GM23338 (cell line): ENCODE data around the gene CORT. TPM values are rescaled to one million over a fixed set of nuclear protein-coding genes. Genes with fewer than 3 reads are reported as not detected.

Experiments
- ATAC-seq: fragments of 200-7000 bp; cut with Tn5 transposase; 3 replicates; pipeline ENCODE4 v1.9.1; 2020
- DNase-seq: peaks from one replicate; pipeline ENCODE4 v3.0.0-alpha.2; 2015; ENCODE audit warnings: low spot score
- H2AFZ ChIP-seq: fragments of 200-600 bp; sonication (generic); 2 replicates; pipeline ENCODE4 v1.8.0; 2016; ENCODE audit warnings: antibody characterized with exemption, mild to moderate bottlenecking, moderate library complexity
- H3F3A ChIP-seq: fragments of 200-600 bp; sonication (generic); replicated peaks from 2 replicates; pipeline ENCODE4 v1.8.0; 2017; ENCODE audit warnings: antibody characterized with exemption, mixed run types, low read depth
- H3K27ac ChIP-seq: fragments of 200-600 bp; sonication (generic); 2 replicates; pipeline ENCODE4 v1.6.1; 2016; ENCODE audit warnings: low read depth
- H3K27me3 ChIP-seq: fragments of 200-600 bp; sonication (generic); 2 replicates; pipeline ENCODE4 v1.8.0; 2016; ENCODE audit warnings: mild to moderate bottlenecking, mixed run types, moderate library complexity; ENCODE audit not compliant: insufficient read depth
- H3K36me3 ChIP-seq: fragments of 200-600 bp; sonication (generic); 2 replicates; pipeline ENCODE4 v1.8.0; 2016; ENCODE audit warnings: mild to moderate bottlenecking; ENCODE audit not compliant: insufficient read depth
- H3K4me1 ChIP-seq: fragments of 200-600 bp; sonication (generic); 2 replicates; pipeline ENCODE4 v1.8.0; 2016; ENCODE audit warnings: mild to moderate bottlenecking, moderate library complexity; ENCODE audit not compliant: insufficient read depth
- H3K4me2 ChIP-seq: fragments of 200-600 bp; sonication (generic); 2 replicates; pipeline ENCODE4 v1.7.1; 2017; ENCODE audit warnings: mixed run types
- H3K4me3 ChIP-seq: fragments of 200-600 bp; sonication (generic); 2 replicates; pipeline ENCODE4 v1.6.1; 2016; ENCODE audit warnings: mixed run types
- H3K79me2 ChIP-seq: fragments of 200-600 bp; sonication (generic); replicated peaks from 2 replicates; pipeline ENCODE4 v1.8.0; 2017; ENCODE audit warnings: mild to moderate bottlenecking; ENCODE audit not compliant: insufficient read depth
- H3K9me2 ChIP-seq: fragments of 200-600 bp; sonication (generic); 2 replicates; pipeline ENCODE4 v1.8.0; 2017; ENCODE audit not compliant: insufficient read depth
- H4K20me1 ChIP-seq: fragments of 200-600 bp; sonication (generic); replicated peaks from 2 replicates; pipeline ENCODE4 v1.8.0; 2017; ENCODE audit warnings: mild to moderate bottlenecking; ENCODE audit not compliant: insufficient read depth
- H3K27ac Mint-ChIP-seq: 2 replicates; pipeline ENCODE4 v1.8.0; 2020; ENCODE audit warnings: inconsistent platforms, mild to moderate bottlenecking, moderate library complexity, mixed read lengths
- H3K27me3 Mint-ChIP-seq: 3 replicates; pipeline ENCODE4 v1.8.0; 2022; ENCODE audit warnings: low read depth, mild to moderate bottlenecking, moderate library complexity, mixed read lengths, inconsistent platforms; ENCODE audit not compliant: insufficient read depth, poor library complexity
- H3K36me3 Mint-ChIP-seq: 3 replicates; pipeline ENCODE4 v1.8.0; 2021; ENCODE audit warnings: low read depth, mild to moderate bottlenecking, inconsistent platforms, moderate library complexity, mixed read lengths
- H3K4me1 Mint-ChIP-seq: 3 replicates; pipeline ENCODE4 v1.8.0; 2020; ENCODE audit warnings: mild to moderate bottlenecking, inconsistent platforms, mixed read lengths
- H3K4me3 Mint-ChIP-seq: 3 replicates; pipeline ENCODE4 v1.8.0; 2021; ENCODE audit warnings: moderate library complexity, mild to moderate bottlenecking, inconsistent platforms, mixed read lengths
- H3K9me3 Mint-ChIP-seq: 3 replicates; pipeline ENCODE4 v1.8.0; 2020; ENCODE audit warnings: moderate library complexity, mild to moderate bottlenecking, inconsistent platforms, mixed read lengths
- CREB1 ChIP-seq: fragments of 250-450 bp; sonication (Bioruptor Pico); IDR thresholded peaks from 2 replicates; pipeline ENCODE4 v1.5.0; 2020; ENCODE audit warnings: low read depth, mild to moderate bottlenecking, moderate library complexity
- EZH2 ChIP-seq: fragments of 200-600 bp; sonication (generic); IDR thresholded peaks from one replicate; pipeline ENCODE4 v1.8.0; 2017; ENCODE audit warnings: antibody characterized with exemption, mild to moderate bottlenecking, low read depth; ENCODE audit not compliant: unreplicated experiment
- EZH2phosphoT487 ChIP-seq: fragments of 200-600 bp; sonication (generic); IDR thresholded peaks from one replicate; pipeline ENCODE4 v1.8.1; 2018; ENCODE audit warnings: antibody characterized with exemption; ENCODE audit not compliant: unreplicated experiment
- JUNB ChIP-seq: IDR thresholded peaks from one replicate; pipeline ENCODE4 v1.6.1; 2016; ENCODE audit warnings: antibody characterized with exemption; ENCODE audit not compliant: unreplicated experiment
- NANOG ChIP-seq: IDR thresholded peaks from 2 replicates; pipeline ENCODE4 v1.6.1; 2016; ENCODE audit warnings: antibody characterized with exemption, borderline replicate concordance
- POLR2AphosphoS5 ChIP-seq: IDR thresholded peaks from 2 replicates; pipeline ENCODE4 v1.6.1; 2016; ENCODE audit warnings: antibody characterized with exemption, low read depth
- STAT1 ChIP-seq: IDR thresholded peaks from one replicate; pipeline ENCODE4 v1.6.1; 2016; ENCODE audit warnings: antibody characterized with exemption; ENCODE audit not compliant: unreplicated experiment
- ZNF114 ChIP-seq: fragments of 250-450 bp; sonication (Bioruptor Pico); IDR thresholded peaks from 2 replicates; pipeline ENCODE4 v1.5.0; 2020; ENCODE audit warnings: mild to moderate bottlenecking, moderate library complexity
- ZNF331 ChIP-seq: fragments of 250-450 bp; sonication (Bioruptor Pico); IDR thresholded peaks from 2 replicates; pipeline ENCODE4 v1.5.0; 2020; ENCODE audit warnings: low read depth, mild to moderate bottlenecking, moderate library complexity
- polyA plus RNA-seq: library from polyadenylated mRNA; unstranded; fragments of >200 nt; fragmentation: Nextera tagmentation; extraction: Ambion mirVana; gene quantifications from 2 replicates; pipeline ENCODE4 v1.2.1, GENCODE V29; 2016
- total RNA-seq: library from RNA; depleted of rRNA; stranded (reverse); fragments of >200 nt; shearing (Covaris generic); gene quantifications from 2 replicates; pipeline ENCODE4 v1.2.3, GENCODE V29; 2014
- TF ChIP-seq, protein P1 (sequence below): fragments of 250-450 bp; sonication (Bioruptor Pico); IDR thresholded peaks from 2 replicates; pipeline ENCODE4 v1.5.0; 2020; ENCODE audit warnings: mild to moderate bottlenecking, moderate library complexity
- TF ChIP-seq, protein P2 (sequence below), 2 experiments: fragments of 200-600 bp in 1 of 2; sonication (generic) in 1 of 2; conservative IDR thresholded peaks; 2 replicates each; pipeline versions ENCODE4 v1.5.1 to v1.6.1; 2016 to 2017; ENCODE audit warnings: antibody characterized with exemption in 2 of 2, low read depth in 2 of 2, mild to moderate bottlenecking in 2 of 2, moderate library complexity in 1 of 2
- TF ChIP-seq, protein P3 (sequence below): IDR thresholded peaks from one replicate; pipeline ENCODE4 v1.6.1; 2018; ENCODE audit warnings: antibody characterized with exemption; ENCODE audit not compliant: unreplicated experiment
- TF ChIP-seq, protein P4 (sequence below): IDR thresholded peaks from 2 replicates; pipeline ENCODE4 v1.6.1; 2016; ENCODE audit warnings: antibody characterized with exemption

CORT gene
- total and polyA plus RNA-seq, 2 experiments from 2014 or later = 1.4 TPM; not detected in 1

DNA sequence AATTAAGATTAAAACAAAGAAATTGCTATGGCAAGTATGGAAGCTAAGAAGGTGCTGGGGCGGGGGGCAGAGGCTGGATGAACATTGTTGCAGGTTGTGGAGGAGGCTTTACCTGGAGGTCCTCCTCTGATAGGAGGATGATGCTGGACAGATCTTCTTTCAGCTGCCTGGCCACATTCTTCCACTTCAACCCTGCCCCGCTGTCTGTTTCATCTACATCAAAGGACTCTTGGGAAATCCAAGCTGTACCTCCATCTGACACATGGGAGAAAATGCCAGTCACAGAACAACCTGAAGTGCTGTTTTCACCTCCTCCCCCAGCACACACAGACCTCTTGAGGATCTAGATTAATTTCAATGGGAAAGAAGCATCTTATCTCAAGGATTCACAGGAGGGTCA lies 17.2 kb downstream of the CORT start:
- Histone ChIP-seq H3K4me3 (no peak overlapping the region), H2AFZ (no peak overlapping the region), H3K79me2 (peaks cover 38% of the 10 kb centered on the region), H3K27me3 (no peaks in the 10 kb centered on the region), H4K20me1 (peaks cover 30% of the 10 kb centered on the region), H3K4me2 (no peak overlapping the region), H3K36me3 (peaks cover 57% of the 10 kb centered on the region), H3K27ac (no peak overlapping the region), H3K9me2 (no peaks in the 10 kb centered on the region), H3F3A (peaks cover 24% of the 10 kb centered on the region; the same call in 1 of the 2 replicates), H3K4me1 (peaks cover 6% of the 10 kb centered on the region; the same call in 1 of the 2 replicates)
- H3K9me3 Mint-ChIP-seq = no peaks in the 10 kb centered on the region
- peaks cover 3% of the 10 kb centered on the region; the same call in 2 of the 3 replicates for H3K4me1 Mint-ChIP-seq
- no peak overlapping the region for H3K27ac Mint-ChIP-seq
- TF ChIP-seq, protein P1, sequence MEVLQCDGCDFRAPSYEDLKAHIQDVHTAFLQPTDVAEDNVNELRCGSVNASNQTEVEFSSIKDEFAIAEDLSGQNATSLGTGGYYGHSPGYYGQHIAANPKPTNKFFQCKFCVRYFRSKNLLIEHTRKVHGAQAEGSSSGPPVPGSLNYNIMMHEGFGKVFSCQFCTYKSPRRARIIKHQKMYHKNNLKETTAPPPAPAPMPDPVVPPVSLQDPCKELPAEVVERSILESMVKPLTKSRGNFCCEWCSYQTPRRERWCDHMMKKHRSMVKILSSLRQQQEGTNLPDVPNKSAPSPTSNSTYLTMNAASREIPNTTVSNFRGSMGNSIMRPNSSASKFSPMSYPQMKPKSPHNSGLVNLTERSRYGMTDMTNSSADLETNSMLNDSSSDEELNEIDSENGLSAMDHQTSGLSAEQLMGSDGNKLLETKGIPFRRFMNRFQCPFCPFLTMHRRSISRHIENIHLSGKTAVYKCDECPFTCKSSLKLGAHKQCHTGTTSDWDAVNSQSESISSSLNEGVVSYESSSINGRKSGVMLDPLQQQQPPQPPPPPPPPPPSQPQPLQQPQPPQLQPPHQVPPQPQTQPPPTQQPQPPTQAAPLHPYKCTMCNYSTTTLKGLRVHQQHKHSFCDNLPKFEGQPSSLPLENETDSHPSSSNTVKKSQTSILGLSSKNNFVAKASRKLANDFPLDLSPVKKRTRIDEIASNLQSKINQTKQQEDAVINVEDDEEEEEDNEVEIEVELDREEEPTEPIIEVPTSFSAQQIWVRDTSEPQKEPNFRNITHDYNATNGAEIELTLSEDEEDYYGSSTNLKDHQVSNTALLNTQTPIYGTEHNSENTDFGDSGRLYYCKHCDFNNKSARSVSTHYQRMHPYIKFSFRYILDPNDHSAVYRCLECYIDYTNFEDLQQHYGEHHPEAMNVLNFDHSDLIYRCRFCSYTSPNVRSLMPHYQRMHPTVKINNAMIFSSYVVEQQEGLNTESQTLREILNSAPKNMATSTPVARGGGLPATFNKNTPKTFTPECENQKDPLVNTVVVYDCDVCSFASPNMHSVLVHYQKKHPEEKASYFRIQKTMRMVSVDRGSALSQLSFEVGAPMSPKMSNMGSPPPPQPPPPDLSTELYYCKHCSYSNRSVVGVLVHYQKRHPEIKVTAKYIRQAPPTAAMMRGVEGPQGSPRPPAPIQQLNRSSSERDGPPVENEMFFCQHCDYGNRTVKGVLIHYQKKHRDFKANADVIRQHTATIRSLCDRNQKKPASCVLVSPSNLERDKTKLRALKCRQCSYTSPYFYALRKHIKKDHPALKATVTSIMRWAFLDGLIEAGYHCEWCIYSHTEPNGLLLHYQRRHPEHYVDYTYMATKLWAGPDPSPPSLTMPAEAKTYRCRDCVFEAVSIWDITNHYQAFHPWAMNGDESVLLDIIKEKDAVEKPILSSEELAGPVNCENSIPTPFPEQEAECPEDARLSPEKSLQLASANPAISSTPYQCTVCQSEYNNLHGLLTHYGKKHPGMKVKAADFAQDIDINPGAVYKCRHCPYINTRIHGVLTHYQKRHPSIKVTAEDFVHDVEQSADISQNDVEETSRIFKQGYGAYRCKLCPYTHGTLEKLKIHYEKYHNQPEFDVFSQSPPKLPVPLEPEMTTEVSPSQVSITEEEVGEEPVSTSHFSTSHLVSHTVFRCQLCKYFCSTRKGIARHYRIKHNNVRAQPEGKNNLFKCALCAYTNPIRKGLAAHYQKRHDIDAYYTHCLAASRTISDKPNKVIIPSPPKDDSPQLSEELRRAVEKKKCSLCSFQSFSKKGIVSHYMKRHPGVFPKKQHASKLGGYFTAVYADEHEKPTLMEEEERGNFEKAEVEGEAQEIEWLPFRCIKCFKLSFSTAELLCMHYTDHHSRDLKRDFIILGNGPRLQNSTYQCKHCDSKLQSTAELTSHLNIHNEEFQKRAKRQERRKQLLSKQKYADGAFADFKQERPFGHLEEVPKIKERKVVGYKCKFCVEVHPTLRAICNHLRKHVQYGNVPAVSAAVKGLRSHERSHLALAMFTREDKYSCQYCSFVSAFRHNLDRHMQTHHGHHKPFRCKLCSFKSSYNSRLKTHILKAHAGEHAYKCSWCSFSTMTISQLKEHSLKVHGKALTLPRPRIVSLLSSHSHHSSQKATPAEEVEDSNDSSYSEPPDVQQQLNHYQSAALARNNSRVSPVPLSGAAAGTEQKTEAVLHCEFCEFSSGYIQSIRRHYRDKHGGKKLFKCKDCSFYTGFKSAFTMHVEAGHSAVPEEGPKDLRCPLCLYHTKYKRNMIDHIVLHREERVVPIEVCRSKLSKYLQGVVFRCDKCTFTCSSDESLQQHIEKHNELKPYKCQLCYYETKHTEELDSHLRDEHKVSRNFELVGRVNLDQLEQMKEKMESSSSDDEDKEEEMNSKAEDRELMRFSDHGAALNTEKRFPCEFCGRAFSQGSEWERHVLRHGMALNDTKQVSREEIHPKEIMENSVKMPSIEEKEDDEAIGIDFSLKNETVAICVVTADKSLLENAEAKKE (CRISPR knock-in tag) = no peak
- TF ChIP-seq STAT1 = no peak
- TF ChIP-seq ZNF114 (CRISPR knock-in tag) = no peak
- TF ChIP-seq JUNB = no peak
- no peak for TF ChIP-seq POLR2AphosphoS5
- no peak for TF ChIP-seq CREB1 (CRISPR knock-in tag)
- TF ChIP-seq EZH2 = no peak
- no peak for TF ChIP-seq NANOG
- TF ChIP-seq ZNF331 (CRISPR knock-in tag) = no peak
- TF ChIP-seq, protein P2, sequence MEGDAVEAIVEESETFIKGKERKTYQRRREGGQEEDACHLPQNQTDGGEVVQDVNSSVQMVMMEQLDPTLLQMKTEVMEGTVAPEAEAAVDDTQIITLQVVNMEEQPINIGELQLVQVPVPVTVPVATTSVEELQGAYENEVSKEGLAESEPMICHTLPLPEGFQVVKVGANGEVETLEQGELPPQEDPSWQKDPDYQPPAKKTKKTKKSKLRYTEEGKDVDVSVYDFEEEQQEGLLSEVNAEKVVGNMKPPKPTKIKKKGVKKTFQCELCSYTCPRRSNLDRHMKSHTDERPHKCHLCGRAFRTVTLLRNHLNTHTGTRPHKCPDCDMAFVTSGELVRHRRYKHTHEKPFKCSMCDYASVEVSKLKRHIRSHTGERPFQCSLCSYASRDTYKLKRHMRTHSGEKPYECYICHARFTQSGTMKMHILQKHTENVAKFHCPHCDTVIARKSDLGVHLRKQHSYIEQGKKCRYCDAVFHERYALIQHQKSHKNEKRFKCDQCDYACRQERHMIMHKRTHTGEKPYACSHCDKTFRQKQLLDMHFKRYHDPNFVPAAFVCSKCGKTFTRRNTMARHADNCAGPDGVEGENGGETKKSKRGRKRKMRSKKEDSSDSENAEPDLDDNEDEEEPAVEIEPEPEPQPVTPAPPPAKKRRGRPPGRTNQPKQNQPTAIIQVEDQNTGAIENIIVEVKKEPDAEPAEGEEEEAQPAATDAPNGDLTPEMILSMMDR (conservative IDR thresholded peaks at IDR 0.05; ENCODE audit: low read depth in 2 of 2) = no peak
- TF ChIP-seq EZH2phosphoT487 = no peak
- TF ChIP-seq, protein P3, sequence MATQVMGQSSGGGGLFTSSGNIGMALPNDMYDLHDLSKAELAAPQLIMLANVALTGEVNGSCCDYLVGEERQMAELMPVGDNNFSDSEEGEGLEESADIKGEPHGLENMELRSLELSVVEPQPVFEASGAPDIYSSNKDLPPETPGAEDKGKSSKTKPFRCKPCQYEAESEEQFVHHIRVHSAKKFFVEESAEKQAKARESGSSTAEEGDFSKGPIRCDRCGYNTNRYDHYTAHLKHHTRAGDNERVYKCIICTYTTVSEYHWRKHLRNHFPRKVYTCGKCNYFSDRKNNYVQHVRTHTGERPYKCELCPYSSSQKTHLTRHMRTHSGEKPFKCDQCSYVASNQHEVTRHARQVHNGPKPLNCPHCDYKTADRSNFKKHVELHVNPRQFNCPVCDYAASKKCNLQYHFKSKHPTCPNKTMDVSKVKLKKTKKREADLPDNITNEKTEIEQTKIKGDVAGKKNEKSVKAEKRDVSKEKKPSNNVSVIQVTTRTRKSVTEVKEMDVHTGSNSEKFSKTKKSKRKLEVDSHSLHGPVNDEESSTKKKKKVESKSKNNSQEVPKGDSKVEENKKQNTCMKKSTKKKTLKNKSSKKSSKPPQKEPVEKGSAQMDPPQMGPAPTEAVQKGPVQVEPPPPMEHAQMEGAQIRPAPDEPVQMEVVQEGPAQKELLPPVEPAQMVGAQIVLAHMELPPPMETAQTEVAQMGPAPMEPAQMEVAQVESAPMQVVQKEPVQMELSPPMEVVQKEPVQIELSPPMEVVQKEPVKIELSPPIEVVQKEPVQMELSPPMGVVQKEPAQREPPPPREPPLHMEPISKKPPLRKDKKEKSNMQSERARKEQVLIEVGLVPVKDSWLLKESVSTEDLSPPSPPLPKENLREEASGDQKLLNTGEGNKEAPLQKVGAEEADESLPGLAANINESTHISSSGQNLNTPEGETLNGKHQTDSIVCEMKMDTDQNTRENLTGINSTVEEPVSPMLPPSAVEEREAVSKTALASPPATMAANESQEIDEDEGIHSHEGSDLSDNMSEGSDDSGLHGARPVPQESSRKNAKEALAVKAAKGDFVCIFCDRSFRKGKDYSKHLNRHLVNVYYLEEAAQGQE = no peak
- TF ChIP-seq, protein P4, sequence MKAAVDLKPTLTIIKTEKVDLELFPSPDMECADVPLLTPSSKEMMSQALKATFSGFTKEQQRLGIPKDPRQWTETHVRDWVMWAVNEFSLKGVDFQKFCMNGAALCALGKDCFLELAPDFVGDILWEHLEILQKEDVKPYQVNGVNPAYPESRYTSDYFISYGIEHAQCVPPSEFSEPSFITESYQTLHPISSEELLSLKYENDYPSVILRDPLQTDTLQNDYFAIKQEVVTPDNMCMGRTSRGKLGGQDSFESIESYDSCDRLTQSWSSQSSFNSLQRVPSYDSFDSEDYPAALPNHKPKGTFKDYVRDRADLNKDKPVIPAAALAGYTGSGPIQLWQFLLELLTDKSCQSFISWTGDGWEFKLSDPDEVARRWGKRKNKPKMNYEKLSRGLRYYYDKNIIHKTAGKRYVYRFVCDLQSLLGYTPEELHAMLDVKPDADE = no peak
- H3K36me3 Mint-ChIP-seq = peaks cover 78% of the 10 kb centered on the region
- H3K4me3 Mint-ChIP-seq = no peak overlapping the region
- DNase-seq = no peak
- ATAC-seq = no peak
- no peaks in the 10 kb centered on the region for H3K27me3 Mint-ChIP-seq
